NCI-H226 (cell line): ENCODE results near the gene KRT6A.
"Not testable (repeated sequence)": the region's sequence is repeated elsewhere in the genome, so short reads cannot be mapped to it uniquely, and the experiment has no call there.

Experiments used
- DNase-seq: peaks from one replicate; pipeline ENCODE4 v3.0.0-alpha.2; 2015

Gene KRT6A

DNA sequence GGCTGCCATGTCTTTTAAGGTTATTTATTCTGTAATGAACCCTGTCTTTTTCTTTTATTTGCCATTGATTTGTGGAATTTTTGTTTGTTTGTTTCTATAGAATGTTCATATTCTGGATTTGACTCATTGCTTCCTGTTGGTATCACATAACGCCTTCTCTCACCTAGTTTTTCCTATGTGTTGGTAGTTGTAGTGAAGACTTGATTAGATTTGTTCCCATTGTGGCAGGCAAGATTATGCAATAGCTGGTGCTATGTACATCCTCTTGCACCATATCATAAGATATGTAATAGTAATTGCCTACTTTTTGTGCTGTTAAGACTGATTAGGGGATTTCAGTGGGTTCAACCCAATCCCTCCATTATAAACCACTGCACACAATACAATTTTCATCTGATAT lies 37.2 kb downstream of the KRT6A start:
- DNase-seq, result peak; percentile 52

- no peak for DNase-seq
These were observed 38.5 kb downstream of the KRT6A start for GRCh38 chr12:52454411-52455201.

DNA sequence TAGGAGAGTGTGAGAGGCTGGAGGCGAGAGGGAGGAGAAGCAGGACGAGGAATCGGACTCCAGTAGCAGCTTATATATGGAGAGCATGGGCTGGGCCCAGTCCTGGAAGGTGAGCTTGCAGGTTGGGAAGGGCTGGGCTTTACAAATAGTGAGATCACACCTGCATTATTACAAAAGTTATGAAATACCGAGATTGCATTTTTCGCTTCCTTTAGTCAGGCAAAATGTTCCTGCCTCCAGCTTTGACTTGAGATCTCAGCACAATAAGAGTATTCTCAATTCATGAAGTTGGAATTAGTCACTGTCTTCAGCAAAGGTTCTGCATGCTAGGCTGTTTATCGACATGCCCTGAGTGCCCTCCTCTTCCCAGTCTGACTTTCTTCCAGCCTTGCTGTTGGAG lies 41.0 kb downstream of the KRT6A start, which contains the start of gene KRT6B:
TSS of gene KRT6B (minus strand) at position 46 of the 400 bp plus-strand sequence. CDS start 68 bp downstream, outside the sequence.
- DNase-seq, result no peak

DNA sequence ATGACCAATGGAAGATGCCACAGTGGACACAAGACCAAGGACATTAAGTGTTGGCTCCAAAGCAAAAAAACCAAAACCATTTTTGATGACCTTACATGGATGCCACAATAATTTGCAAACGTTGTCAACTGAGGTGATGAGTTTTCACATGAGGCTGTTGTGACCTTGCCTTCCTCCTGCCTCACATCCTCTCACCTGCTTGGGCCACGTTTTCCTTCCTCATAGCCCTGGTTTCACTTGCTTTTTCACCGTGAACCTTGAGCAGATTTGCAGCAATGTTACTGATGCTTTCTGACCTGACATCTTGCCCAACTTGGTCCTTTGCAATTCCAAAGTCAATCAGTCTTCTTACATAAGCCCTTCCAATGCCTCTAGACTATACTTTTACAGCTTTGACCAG lies 44.8 kb downstream of the KRT6A start:
- DNase-seq, result no peak

DNA sequence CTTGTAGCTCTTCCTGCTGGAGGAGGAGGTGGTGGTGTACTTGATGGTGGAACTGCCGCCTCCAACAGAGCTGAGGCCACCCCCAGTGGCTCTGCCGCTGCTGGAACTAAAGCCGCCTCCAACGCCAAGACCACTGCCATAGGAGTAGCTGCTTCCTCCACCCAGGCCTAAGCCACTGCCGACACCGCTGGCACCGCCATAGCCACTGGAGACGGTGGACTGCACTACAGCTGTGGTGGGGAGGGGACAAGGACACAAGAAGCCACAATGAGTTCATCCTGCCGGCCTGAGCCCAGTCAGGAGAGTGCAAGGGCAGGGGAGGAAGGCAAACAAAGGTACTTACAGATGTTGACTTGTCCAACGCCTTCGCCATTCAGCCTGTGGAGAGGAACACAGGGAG lies 45.9 kb downstream of the KRT6A start:
- not testable (repeated sequence) for DNase-seq

DNA sequence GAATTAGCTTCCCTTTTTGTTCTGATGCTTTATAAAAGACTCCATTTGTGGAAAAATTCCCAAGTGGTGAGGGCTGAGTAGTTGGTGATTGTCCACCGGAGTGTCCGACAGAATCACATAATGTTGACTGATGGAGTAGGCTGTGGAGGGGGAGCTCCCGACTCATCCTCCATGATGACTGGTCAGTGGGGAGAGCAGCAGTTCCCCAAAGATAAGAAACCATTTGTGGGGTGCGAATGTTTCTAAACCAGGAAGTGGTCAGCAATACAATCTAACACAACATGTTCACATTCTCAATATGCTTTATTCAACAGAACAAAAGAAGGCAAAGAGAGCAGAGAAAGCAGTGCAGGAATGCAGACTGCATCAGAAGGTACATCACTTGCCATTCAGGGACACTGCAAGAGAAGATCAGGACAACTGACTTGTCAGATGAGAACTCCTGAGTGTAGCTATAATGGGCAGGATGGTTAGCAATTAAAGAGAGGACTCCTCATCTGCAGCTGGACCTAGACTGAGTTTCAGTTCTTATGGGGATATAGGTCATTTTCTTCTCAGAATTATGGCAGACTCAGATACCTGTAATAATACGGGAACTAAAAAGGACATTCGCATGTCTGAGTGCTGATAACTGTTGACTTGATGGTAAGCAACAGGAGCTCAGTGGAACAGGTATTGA lies 46.6 kb downstream of the KRT6A start:
- peak; percentile 75 for DNase-seq

GRCh38 chr12:52445876-52446275 lies 47.2 kb downstream of the KRT6A start:
- DNase-seq, result no peak

DNA sequence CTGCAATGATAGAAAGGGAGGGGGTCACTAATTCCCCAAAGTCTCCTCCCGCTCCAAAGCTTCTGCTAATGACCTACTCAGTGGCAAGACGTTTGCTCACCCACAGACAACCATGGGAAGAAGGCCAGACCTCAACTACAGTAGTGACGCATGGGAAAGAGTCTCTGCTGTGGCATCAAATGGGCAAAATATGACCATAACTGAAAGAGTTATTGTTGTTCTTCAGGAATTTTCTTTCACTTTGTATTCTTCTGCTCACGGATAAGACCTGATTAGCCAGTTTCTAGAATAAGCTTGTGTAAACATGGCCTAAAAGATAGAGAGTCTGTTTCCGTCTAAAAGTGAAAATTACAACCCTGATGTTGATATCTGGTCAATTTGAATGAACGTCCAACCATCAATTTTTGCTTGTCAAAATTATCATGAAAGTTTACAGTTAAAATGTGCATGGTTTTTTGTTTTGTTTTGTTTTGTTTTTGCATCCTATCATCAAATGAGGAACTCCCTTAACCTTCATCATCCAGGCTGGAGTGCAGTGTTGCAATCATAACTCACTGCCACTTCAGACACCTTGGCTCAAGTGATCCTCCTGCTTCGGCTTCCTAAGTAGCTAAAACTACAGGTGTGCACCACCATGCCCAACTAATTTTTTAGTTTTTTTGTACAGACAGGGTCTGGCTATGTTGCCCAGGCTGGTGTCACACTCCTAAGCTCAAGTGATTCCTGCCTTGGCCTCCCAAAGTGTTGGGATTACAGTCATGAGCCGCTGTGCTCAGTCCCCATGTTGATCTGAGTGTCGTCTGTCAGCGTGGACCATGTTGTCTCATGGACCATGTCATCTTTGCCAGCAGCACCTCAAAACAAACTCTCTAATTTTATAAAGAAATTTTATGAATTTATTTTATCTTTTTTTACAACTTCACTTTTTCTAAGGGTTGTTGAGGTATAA lies 48.1 kb downstream of the KRT6A start:
- no peak for DNase-seq

DNA sequence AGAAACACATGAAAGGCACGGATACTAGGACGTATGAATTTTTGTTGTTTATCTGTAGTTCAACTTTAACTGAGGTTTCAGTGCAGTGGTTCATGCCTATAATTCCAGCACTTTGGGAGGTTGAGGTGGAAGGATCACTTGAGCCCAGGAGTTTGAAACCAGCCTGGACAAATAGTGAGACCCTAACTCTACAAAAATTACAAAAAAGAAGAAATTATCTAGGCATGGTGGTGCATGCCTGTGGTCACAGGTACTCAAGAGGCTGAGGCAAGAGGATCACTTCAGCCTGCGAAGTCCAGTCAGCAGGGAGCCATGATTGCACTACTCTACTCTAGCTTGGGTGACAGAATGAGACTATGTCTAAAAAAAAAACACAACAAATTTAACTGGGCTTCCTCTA lies 49.1 kb downstream of the KRT6A start:
- DNase-seq, result no peak

DNA sequence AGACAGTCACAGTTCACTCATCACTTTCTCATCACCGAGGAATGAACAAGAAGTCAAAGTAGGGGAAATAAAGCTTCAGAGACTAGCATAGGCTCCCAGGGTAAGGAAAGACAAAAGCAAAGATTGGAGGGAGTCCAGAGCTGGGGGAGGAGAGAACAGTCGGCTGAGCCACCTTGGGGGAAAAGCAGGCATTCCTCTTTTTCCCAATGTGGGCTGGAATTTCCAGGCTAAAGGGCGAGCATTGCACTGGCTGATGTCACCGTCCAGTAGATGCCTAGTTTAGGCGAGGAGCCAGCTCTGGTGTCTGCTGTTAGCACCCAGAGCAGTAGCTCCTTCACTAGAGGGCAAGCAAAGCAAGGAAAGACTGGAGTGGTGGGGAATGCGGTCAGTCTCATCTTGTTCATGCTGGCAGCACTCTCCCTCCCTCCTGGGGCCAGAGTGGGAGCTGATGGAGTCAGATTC lies 50.4 kb downstream of the KRT6A start:
- DNase-seq, result peak; percentile 100

- peak; percentile 96 for DNase-seq
These were observed 51.6 kb downstream of the KRT6A start for GRCh38 chr12:52441320-52441911.

- peak; percentile 97 for DNase-seq
These were observed 52.2 kb downstream of the KRT6A start for GRCh38 chr12:52440821-52441319.

DNA sequence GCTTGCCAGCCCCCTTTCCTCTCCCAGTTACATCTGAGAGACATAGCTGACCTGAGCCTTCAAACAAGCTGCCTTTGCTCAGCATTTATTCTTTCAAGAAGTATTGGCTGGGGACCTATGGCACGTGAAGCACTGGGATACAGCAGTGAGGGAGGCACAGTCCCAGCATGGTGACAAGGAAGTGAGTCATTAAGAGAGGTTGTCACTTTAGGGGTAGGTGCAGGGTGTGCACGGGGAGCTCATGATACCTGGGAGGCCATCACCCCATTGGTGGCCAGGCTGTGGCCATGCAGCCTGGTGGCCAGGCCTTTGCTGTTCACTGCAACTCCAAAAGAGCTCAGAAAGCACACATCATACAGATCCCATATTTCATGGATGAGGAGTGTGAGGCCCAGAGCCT lies 53.2 kb downstream of the KRT6A start:
- DNase-seq, result no peak

- no peak for DNase-seq
These were observed 53.6 kb downstream of the KRT6A start for GRCh38 chr12:52439420-52439819.

- no peak for DNase-seq
These were observed 54.5 kb downstream of the KRT6A start for GRCh38 chr12:52438305-52439301.

- no peak for DNase-seq
These were observed 55.5 kb downstream of the KRT6A start for GRCh38 chr12:52437508-52437907.
